Adrenal gland (tissue), 5 donors: Measurements from ENCODE around the gene CACNA1A.

Experiments
- POLR2A ChIP-seq, 2 donors: fragments of 450-650 bp; IDR thresholded peaks; one replicate each; pipeline ENCODE4 v1.6.1; 2017; ENCODE audit warnings: antibody characterized with exemption in 2 of 2, mild to moderate bottlenecking in 2 of 2, moderate library complexity in 1 of 2
- TF ChIP-seq, protein P1 (sequence below), 6 experiments: fragments of 450-650 bp in 4 of 6; fragments of 200-600 bp in 2 of 6; sonication (generic) in 1 of 6; IDR thresholded peaks; 1 replicate in 5 of 6; 2 replicates in 1 of 6; pipeline versions ENCODE4 v1.5.1 to v1.8.0; 2016 to 2021; ENCODE audit warnings: antibody characterized with exemption in 6 of 6, mild to moderate bottlenecking in 2 of 6, moderate library complexity in 1 of 6
- donor health status: DM: no; HTN: no; CAD: no.

DNA sequence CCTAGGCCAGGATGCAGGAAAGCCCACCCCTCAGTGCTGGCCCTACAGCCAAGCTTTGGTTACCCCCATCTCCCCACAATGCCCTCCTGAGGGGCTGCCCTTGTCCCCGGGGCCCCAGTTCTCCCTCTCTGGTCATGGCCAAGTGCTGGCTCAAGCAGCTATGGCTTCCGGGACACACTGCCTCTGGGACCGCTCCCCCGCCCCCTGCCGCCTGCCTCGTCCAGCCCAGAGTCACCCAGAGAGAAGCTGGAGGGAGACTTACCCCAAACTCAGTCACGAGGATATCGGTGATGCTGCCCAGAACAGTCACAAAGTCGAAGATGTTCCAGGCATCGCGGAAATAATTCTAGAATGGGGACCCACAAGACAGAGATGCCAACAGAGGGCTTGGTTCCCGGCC, 261.4 kb downstream of the CACNA1A start:
- TF ChIP-seq, protein P1, sequence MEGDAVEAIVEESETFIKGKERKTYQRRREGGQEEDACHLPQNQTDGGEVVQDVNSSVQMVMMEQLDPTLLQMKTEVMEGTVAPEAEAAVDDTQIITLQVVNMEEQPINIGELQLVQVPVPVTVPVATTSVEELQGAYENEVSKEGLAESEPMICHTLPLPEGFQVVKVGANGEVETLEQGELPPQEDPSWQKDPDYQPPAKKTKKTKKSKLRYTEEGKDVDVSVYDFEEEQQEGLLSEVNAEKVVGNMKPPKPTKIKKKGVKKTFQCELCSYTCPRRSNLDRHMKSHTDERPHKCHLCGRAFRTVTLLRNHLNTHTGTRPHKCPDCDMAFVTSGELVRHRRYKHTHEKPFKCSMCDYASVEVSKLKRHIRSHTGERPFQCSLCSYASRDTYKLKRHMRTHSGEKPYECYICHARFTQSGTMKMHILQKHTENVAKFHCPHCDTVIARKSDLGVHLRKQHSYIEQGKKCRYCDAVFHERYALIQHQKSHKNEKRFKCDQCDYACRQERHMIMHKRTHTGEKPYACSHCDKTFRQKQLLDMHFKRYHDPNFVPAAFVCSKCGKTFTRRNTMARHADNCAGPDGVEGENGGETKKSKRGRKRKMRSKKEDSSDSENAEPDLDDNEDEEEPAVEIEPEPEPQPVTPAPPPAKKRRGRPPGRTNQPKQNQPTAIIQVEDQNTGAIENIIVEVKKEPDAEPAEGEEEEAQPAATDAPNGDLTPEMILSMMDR (IDR thresholded peaks at IDR 0.05) = no peak
- no peak for TF ChIP-seq POLR2A (IDR thresholded peaks at IDR 0.05)
